ENCODE results near the gene CACNA1C.

DNA sequence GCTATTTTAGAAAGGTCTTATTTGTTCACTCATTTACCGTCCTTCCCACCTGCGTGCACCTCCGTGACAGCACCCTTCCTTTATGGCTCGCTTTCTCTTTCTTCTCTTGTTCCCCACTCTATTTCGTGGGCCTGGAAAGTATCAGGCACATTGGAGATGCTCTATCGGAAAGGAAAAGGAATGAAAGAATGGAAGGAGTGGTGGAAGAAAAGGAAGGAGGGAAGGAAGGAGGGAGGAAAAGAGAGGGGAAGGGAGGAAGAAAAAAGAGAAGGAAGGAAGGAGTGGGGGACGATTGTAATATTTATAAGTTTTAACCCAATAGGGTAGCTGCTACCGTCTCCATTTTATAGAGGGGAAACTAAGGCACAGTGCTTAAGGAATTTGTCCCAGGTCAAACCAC is 363.4 kb downstream of the CACNA1C start:
- TF ChIP-seq, protein P1, sequence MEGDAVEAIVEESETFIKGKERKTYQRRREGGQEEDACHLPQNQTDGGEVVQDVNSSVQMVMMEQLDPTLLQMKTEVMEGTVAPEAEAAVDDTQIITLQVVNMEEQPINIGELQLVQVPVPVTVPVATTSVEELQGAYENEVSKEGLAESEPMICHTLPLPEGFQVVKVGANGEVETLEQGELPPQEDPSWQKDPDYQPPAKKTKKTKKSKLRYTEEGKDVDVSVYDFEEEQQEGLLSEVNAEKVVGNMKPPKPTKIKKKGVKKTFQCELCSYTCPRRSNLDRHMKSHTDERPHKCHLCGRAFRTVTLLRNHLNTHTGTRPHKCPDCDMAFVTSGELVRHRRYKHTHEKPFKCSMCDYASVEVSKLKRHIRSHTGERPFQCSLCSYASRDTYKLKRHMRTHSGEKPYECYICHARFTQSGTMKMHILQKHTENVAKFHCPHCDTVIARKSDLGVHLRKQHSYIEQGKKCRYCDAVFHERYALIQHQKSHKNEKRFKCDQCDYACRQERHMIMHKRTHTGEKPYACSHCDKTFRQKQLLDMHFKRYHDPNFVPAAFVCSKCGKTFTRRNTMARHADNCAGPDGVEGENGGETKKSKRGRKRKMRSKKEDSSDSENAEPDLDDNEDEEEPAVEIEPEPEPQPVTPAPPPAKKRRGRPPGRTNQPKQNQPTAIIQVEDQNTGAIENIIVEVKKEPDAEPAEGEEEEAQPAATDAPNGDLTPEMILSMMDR (IDR thresholded peaks at IDR 0.05; ENCODE audit: borderline replicate concordance, extremely low read depth, low read length, poor library complexity, severe bottlenecking), result no peak
- no peak for TF ChIP-seq EZH2 (IDR thresholded peaks at IDR 0.05; ENCODE audit: borderline replicate concordance, low read depth, low read length, severe bottlenecking)

Measured in DND-41 (cell line).